Glomerular endothelial cell (primary cell): ENCODE results near the gene GIMD1. TPM values are rescaled to one million over a fixed set of nuclear protein-coding genes. Genes with fewer than 3 reads are reported as not detected.
A peak's percentile ranks its signal among the peaks of the same experiment; 100 is the strongest.

Source experiments
- DNase-seq: peaks from one replicate; pipeline ENCODE4 v3.0.0-alpha.2; 2011; ENCODE audit warnings: low read depth, low spot score; ENCODE audit errors: extremely low read depth
- total RNA-seq: library from RNA; depleted of rRNA; stranded (reverse); fragments of >200 nt; gene quantifications from 2 replicates; pipeline ENCODE4 v1.2.3, GENCODE V29; 2015

GIMD1 gene
- total RNA-seq, 1 donor from 2014 or later = not detected

- peak; percentile 87 for DNase-seq
These were observed 52.4 kb downstream of the GIMD1 start, which contains the start of the genes AIMP1 and TBCK for GRCh38 chr4:106315968-106316772. TSS of gene AIMP1 (plus strand) at chr4:106316550. CDS start at chr4:106325010, 8,460 bp downstream. TSS of gene TBCK (minus strand) at chr4:106316209. CDS start at chr4:106308960, 7,249 bp downstream.

- no peak for DNase-seq
These were observed 53.1 kb downstream of the GIMD1 start for GRCh38 chr4:106315476-106315967.

GRCh38 chr4:106314960-106315359 is 53.6 kb downstream of the GIMD1 start:
- no peak for DNase-seq

GRCh38 chr4:106312997-106313522 is 55.5 kb downstream of the GIMD1 start:
- no peak for DNase-seq

- DNase-seq = no peak
These were observed 56.2 kb downstream of the GIMD1 start for GRCh38 chr4:106312377-106312776.

Other genes starting within 250 kb of the GIMD1 start
- gene TBCK, start 52.6 kb downstream of the GIMD1 start, total RNA-seq = 24.4 and 25.5 TPM in 2 replicates
- 17.3 and 20.7 TPM in 2 replicates for gene AIMP1, start 52.2 kb downstream of the GIMD1 start, total RNA-seq